HG03025 (cell line): ENCODE data around the gene RASSF9.
A peak's percentile ranks its signal among the peaks of the same experiment; 100 is the strongest.

ENCODE experiments used
- ATAC-seq: cut with Tn5 transposase; IDR thresholded peaks from one replicate; pipeline ENCODE4 v1.9.1; 2021; ENCODE audit warnings: mild to moderate bottlenecking, moderate library complexity; ENCODE audit not compliant: unreplicated experiment, low FRiP score

The RASSF9 gene

DNA sequence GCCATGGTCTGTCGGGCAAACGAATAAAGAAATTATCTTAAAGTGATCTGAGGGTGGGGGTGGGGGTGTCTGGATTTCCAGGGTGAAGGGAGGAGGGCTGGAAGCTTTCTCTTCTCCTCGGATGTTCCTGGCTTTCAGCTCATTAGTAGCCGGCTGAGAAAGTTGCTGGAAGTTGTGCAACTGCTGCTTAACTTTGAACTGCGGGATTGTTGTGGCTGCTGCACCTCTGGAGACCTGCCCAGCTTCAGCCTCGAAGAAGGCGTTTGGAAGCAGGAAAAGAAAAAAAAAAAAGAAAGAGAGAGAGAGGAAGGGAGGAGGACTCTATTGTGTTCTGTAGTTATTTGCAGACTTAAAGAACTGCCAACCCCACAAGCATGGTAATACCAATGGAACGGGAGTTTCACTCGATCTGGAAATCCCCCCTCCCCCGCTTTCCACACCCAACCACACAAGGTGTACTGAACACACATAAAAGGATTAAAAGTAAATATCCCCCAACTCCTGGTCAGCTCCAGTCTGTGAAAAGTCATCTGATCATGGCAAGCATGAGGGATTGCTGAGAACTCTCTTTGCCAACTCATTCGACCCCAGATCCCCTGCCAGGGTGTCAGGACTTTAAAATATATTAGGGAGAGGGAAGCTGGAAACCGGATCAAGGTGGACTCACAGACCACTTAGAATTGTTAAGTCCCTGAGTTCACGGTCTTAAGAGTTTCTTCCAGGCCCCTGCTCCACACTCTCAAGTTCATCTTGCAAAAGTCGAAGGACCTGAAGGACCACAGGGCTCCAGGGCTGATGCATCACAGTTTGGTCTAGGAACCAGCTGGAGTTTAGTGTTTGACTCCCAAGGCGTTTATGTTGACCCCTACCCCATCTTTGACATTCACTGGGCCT is at the start of gene RASSF9:
TSS of gene RASSF9 (minus strand) at position 213 of the 894 bp plus-strand sequence. CDS start at position 5, 208 bp downstream.
- no peak for ATAC-seq

DNA sequence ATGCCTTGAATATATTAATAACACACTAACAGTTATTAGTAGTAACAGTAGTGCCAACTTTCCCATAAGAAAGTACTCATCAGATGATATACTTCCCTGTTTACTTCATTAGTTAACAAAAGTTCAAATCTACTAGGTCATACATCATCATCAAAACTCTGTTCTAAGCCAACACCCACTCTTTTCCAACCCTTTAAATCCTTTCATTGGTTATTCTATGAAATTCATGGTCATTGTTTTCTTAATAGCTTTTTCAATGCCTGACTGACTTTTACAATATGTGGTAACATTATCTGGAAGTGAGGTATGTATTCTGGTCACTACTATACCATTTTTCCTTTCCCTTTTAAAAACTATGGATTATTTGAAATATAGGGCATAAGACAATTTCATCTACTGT is 47.6 kb upstream of the RASSF9 start:
- ATAC-seq = no peak

DNA sequence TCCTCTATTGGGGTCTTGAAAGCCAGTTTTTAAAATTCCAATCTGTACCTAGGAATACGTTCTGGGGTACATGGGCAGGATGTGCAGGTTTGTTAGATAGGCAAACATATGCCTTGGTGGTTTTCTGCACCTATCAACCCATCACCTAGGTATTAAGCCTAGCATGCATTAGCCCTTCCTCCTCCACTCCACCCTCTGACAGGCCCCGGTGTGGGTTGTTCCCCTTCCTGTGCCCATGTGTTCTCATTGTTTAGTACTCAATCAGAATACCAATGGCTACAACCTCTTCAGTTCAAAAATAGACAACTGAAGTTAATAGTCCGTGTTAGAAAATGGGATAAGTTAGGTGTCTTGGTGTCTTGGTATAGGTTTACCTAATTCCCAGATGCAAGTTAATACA is 41.2 kb upstream of the RASSF9 start:
- ATAC-seq = no peak

DNA sequence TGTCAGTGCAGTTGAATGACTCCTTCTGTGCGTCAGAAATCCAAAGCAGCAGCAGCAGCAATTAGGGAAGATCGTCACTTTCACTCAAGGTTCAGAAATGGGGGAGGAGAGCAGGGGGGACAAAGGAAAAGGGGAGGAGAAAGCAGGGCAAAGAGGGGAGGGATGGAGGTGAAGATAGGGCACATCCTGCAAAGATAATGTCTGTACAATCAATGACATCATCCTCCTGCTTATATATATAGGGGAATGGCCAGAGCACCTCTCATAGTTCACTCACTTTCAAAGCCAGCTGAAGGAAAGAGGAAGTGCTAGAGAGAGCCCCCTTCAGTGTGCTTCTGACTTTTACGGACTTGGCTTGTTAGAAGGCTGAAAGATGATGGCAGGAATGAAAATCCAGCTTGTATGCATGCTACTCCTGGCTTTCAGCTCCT is 37.8 kb upstream of the RASSF9 start, which contains the start of gene NTS:
TSS of gene NTS (plus strand) at position 265 of the 431 bp plus-strand sequence. CDS start at position 374, 109 bp downstream.
- peak; percentile 70 for ATAC-seq

DNA sequence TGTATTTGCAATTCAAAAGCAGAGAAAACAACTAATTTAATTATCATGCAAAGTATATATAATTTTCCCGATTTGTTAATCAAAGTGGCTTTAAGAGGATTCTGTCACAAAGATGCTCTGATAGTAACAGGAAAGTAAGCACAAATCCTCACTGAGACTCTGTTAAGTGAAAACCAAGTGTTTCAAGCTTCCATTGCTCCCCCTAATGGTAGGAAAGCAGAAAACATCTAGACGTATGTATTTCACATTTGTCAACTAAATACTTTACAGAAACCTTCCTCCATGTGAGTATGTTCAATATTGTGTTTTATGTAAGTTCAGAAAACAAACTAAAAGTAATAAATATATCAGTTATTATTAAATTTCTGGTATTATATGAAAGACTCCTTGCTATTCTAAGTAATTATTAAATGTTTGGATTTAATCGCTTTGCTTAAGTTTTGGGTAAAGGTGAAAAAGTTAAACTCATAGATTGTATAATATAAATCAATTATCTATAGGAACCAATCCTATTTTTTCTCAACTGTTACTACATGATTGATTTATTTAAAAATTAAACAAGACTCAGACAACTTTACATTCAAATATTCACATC is 36.4 kb upstream of the RASSF9 start:
- ATAC-seq = peak; percentile 86

- ATAC-seq = peak; percentile 92
Measured at GRCh38 chr12:85866986-85867776, 31.0 kb upstream of the RASSF9 start.

GRCh38 chr12:85865890-85866289 is 29.7 kb upstream of the RASSF9 start:
- ATAC-seq = no peak

DNA sequence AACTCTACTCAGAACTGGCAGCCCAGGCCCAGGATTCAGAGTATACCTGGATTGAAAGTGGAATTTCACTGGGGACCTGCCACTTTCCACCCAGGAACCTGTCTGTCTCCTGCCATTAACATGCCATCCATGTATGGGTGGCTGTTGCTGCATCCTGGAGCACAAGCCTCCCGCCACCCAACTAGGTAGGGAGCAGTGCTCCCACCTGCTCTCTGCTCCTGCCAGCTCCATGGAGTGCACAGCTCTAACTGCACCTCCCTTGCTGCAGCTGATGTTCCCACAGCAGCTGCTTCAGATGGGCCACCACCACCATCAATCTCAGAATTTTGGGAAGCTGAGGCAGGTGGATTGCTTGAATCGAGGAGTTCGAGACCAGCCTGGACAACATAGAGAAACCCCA is 20.8 kb upstream of the RASSF9 start:
- no peak for ATAC-seq

DNA sequence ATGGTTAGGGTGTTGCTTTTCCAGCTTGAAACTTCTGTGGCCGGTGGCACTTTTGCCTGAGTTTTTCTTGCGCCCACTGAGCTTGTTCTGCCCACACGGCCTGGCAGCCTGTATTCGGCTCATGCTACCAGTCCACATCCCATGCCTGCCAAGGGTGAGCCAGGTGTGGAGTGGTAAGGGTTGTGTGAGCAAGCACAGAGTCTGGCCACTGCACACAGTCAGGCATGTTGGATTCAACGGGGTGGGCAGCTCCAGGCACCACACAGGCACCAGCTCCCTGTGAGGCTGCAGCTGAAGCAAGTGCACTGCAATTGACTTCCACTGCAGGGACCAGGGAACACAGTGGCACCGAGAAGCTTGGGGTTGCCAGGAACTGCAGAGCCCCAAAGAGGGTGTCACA is 19.1 kb upstream of the RASSF9 start:
- ATAC-seq = no peak

- ATAC-seq = no peak
Measured at GRCh38 chr12:85849344-85849743, 13.1 kb upstream of the RASSF9 start.

DNA sequence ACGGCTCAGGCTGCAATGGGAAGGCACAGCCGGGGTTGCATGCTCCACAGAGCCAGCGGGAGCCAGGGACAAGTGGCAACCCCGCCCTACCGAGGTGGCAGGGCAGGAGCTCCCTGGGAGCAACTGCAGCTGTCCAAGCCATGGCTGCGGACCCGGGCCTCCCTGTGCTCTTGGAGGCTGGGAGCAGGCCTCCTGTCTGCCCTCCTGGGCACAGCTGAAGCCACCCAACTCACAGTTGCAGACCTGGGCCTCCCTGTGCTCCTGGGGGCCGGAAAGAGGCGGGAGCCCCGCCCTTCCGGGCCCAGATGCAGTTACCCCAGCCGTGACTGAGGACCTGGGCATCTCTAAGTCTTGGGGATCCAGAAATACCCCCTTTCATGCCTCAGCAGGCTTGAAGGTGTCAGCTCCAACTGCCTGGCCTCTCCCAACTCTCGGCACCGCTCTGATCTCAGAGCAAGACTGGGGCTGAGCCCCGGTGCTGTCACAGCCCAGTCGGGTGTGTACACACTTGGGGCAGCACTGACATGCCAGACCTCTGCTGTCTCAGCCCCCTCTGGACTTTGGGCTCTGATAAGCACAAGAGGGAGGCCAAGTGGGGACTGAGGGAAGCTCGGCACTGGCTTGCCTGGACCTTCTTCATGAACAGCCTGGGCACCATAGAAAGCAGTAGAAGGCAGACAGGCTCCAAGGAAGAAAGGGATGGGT is 7.5 kb upstream of the RASSF9 start:
- ATAC-seq = no peak

- ATAC-seq = no peak
Measured at GRCh38 chr12:85835426-85836196, 598 bp downstream of the RASSF9 start.

- ATAC-seq = no peak
Measured at GRCh38 chr12:85834378-85834777, 1.8 kb downstream of the RASSF9 start.

DNA sequence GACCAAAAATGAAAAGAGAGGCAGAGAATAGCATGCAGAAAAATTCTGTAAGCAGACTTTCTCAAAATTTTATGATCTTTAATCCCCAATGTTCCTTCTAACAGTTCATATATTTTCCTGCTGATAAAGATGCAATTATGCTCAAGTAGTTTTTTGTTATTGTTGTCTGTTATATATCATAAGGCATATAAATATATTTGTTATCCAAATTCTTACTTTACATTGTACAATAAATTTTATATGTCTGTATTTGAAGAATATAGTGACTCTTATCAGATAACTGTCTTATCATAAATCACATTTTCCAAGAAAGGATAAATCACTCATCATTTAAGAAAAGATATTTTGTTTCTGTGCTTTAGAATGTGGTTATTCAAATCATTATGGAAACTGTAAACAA is 2.6 kb downstream of the RASSF9 start:
- ATAC-seq = no peak

GRCh38 chr12:85831327-85831990 is 4.8 kb downstream of the RASSF9 start:
- ATAC-seq = no peak

- no peak for ATAC-seq
Measured at GRCh38 chr12:85829391-85829790, 6.8 kb downstream of the RASSF9 start.

GRCh38 chr12:85828576-85828975 is 7.6 kb downstream of the RASSF9 start:
- no peak for ATAC-seq

DNA sequence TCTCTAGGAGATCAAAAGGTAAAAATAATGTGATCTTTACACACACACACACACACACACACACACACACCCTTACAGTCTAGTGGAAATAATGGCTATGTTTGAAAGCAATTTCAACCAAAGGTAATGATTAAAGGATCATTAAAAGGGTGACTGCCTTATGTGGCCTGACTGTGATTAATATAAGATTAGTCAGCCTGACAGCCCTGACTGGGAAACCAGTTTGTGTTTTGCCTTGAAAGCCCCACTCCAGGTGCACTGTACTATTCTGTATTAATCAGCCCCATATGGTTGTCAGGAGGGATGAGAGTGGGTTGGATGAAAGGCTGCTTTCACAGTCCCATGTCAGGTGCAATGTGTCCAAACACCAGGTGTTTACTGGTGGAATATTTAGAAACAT is 10.5 kb downstream of the RASSF9 start:
- ATAC-seq = no peak
